Activated T-helper 2 cell treated with anti-CD3 and anti-CD28 coated beads, Interferon-gamma antibody, Interleukin-2, Interleukin-4, amounts not matched to agents 10 μg/mL and 5 μg/mL and 100 μg/mL, durations not matched to agents 14 hours and 24 hours and 36 hours (primary cell): ENCODE results near the gene SH2B2. TPM values are rescaled to one million over a fixed set of nuclear protein-coding genes. Genes with fewer than 3 reads are reported as not detected.

Experiments used
- DNase-seq: peaks from one replicate; pipeline ENCODE4 v3.0.0; 2021; ENCODE audit warnings: low spot score
- H3K27ac Mint-ChIP-seq: one replicate; pipeline ENCODE4 v1.8.0; 2021; ENCODE audit warnings: mixed read lengths
- H3K27me3 Mint-ChIP-seq: one replicate; pipeline ENCODE4 v1.8.0; 2021; ENCODE audit warnings: low read depth, mixed read lengths
- H3K36me3 Mint-ChIP-seq: one replicate; pipeline ENCODE4 v1.8.0; 2021; ENCODE audit warnings: low read depth, mixed read lengths
- H3K4me1 Mint-ChIP-seq: one replicate; pipeline ENCODE4 v1.8.0; 2021; ENCODE audit warnings: low read depth, mixed read lengths
- H3K4me3 Mint-ChIP-seq: one replicate; pipeline ENCODE4 v1.8.0; 2021; ENCODE audit warnings: low read depth, mild to moderate bottlenecking, moderate library complexity, mixed read lengths
- H3K9me3 Mint-ChIP-seq: one replicate; pipeline ENCODE4 v1.8.0; 2021; ENCODE audit warnings: mixed read lengths
- intact Hi-C: fragments of 100-400 bp; cut with micrococcal nuclease; formaldehyde crosslinking; loops from one replicate; pipeline ENCODE4 v1.15.1; 2023
- total RNA-seq: library from RNA; stranded (reverse); gene quantifications from 2 replicates; pipeline ENCODE4 v1.2.3, GENCODE V29; 2022

Gene SH2B2
- total RNA-seq, 1 donor from 2014 or later: 1.8 TPM

- no peak overlapping the region for H3K4me3 Mint-ChIP-seq
- H3K9me3 Mint-ChIP-seq: no peaks in the 10 kb centered on the region
- H3K4me1 Mint-ChIP-seq: peaks cover 5% of the 10 kb centered on the region
- H3K27ac Mint-ChIP-seq: no peak overlapping the region
- no peaks in the 10 kb centered on the region for H3K27me3 Mint-ChIP-seq
- intact Hi-C loops: no loop called here
- DNase-seq: no peak
- no peaks in the 10 kb centered on the region for H3K36me3 Mint-ChIP-seq
These were observed 31.2 kb upstream of the SH2B2 start for GRCh38 chr7:102255501-102255900.

- intact Hi-C loops: no loop called here
- Mint-ChIP-seq H3K4me3 (no peak overlapping the region), H3K27ac (no peak overlapping the region), H3K4me1 (peaks cover 5% of the 10 kb centered on the region), H3K9me3 (no peaks in the 10 kb centered on the region), H3K27me3 (no peaks in the 10 kb centered on the region), H3K36me3 (no peaks in the 10 kb centered on the region)
- no peak for DNase-seq
These were observed 30.8 kb upstream of the SH2B2 start for GRCh38 chr7:102255916-102256315.

- intact Hi-C loops: no loop called here
- Mint-ChIP-seq H3K9me3 (no peaks in the 10 kb centered on the region), H3K4me3 (no peak overlapping the region), H3K27me3 (no peaks in the 10 kb centered on the region), H3K36me3 (no peaks in the 10 kb centered on the region), H3K4me1 (no peaks in the 10 kb centered on the region), H3K27ac (no peak overlapping the region)
- DNase-seq: no peak
These were observed 28.5 kb upstream of the SH2B2 start for GRCh38 chr7:102258073-102258748.

- no peaks in the 10 kb centered on the region for H3K4me1 Mint-ChIP-seq
- intact Hi-C loops: no loop called here
These were observed 27.9 kb upstream of the SH2B2 start for GRCh38 chr7:102258749-102259107.

GRCh38 chr7:102260856-102261255, 25.8 kb upstream of the SH2B2 start:
- Mint-ChIP-seq H3K4me1 (no peaks in the 10 kb centered on the region), H3K4me3 (no peak overlapping the region), H3K9me3 (no peaks in the 10 kb centered on the region), H3K27ac (no peak overlapping the region), H3K27me3 (no peaks in the 10 kb centered on the region), H3K36me3 (no peaks in the 10 kb centered on the region)
- DNase-seq: no peak
- intact Hi-C loops: no loop called here

More at GRCh38 chr7:102258749-102259107, 27.9 kb upstream of the SH2B2 start:
- no peak overlapping the region for H3K27ac Mint-ChIP-seq
- H3K9me3 Mint-ChIP-seq: no peaks in the 10 kb centered on the region
- no peaks in the 10 kb centered on the region for H3K36me3 Mint-ChIP-seq
- no peaks in the 10 kb centered on the region for H3K27me3 Mint-ChIP-seq
- DNase-seq: no peak
- H3K4me3 Mint-ChIP-seq: no peak overlapping the region

GRCh38 chr7:102261451-102261850, 25.2 kb upstream of the SH2B2 start:
- intact Hi-C loops: no loop called here
- Mint-ChIP-seq H3K4me1 (no peaks in the 10 kb centered on the region), H3K4me3 (no peak overlapping the region), H3K27ac (no peak overlapping the region), H3K9me3 (no peaks in the 10 kb centered on the region), H3K27me3 (no peaks in the 10 kb centered on the region), H3K36me3 (no peaks in the 10 kb centered on the region)
- DNase-seq: no peak

- intact Hi-C loops: no loop called here
- no peak overlapping the region for H3K4me3 Mint-ChIP-seq
- H3K4me1 Mint-ChIP-seq: no peaks in the 10 kb centered on the region
- H3K27ac Mint-ChIP-seq: no peak overlapping the region
- no peaks in the 10 kb centered on the region for H3K36me3 Mint-ChIP-seq
- no peaks in the 10 kb centered on the region for H3K9me3 Mint-ChIP-seq
- DNase-seq: no peak
- no peaks in the 10 kb centered on the region for H3K27me3 Mint-ChIP-seq
These were observed 24.1 kb upstream of the SH2B2 start for GRCh38 chr7:102262546-102262945.

GRCh38 chr7:102264367-102264891, 22.2 kb upstream of the SH2B2 start:
- H3K27me3 Mint-ChIP-seq: no peaks in the 10 kb centered on the region
- no peak overlapping the region for H3K27ac Mint-ChIP-seq
- no peaks in the 10 kb centered on the region for H3K4me1 Mint-ChIP-seq
- H3K9me3 Mint-ChIP-seq: no peaks in the 10 kb centered on the region
- H3K36me3 Mint-ChIP-seq: no peaks in the 10 kb centered on the region
- intact Hi-C loops: no loop called here
- no peak for DNase-seq
- no peak overlapping the region for H3K4me3 Mint-ChIP-seq

- intact Hi-C loops: no loop called here
- H3K27ac Mint-ChIP-seq: no peak overlapping the region
- no peak overlapping the region for H3K4me3 Mint-ChIP-seq
- no peaks in the 10 kb centered on the region for H3K9me3 Mint-ChIP-seq
- H3K27me3 Mint-ChIP-seq: no peaks in the 10 kb centered on the region
- H3K4me1 Mint-ChIP-seq: no peaks in the 10 kb centered on the region
- H3K36me3 Mint-ChIP-seq: no peaks in the 10 kb centered on the region
- no peak for DNase-seq
These were observed 20.1 kb upstream of the SH2B2 start for GRCh38 chr7:102266541-102266940.

- intact Hi-C loops: no loop called here
- H3K9me3 Mint-ChIP-seq: no peaks in the 10 kb centered on the region
- no peak for DNase-seq
- H3K27me3 Mint-ChIP-seq: no peaks in the 10 kb centered on the region
- no peak overlapping the region for H3K27ac Mint-ChIP-seq
- H3K4me1 Mint-ChIP-seq: peaks cover 2% of the 10 kb centered on the region
- H3K4me3 Mint-ChIP-seq: no peak overlapping the region
- H3K36me3 Mint-ChIP-seq: no peaks in the 10 kb centered on the region
These were observed 18.0 kb upstream of the SH2B2 start for GRCh38 chr7:102268635-102269034.

GRCh38 chr7:102270178-102270887, 16.3 kb upstream of the SH2B2 start:
- Mint-ChIP-seq H3K4me1 (peaks cover 2% of the 10 kb centered on the region), H3K4me3 (no peak overlapping the region), H3K36me3 (no peaks in the 10 kb centered on the region), H3K9me3 (no peaks in the 10 kb centered on the region), H3K27me3 (no peaks in the 10 kb centered on the region), H3K27ac (no peak overlapping the region)
- DNase-seq: no peak
- intact Hi-C loops: no loop called here

GRCh38 chr7:102271158-102271798, 15.4 kb upstream of the SH2B2 start:
- no peak overlapping the region for H3K4me3 Mint-ChIP-seq

More at GRCh38 chr7:102271158-102271798, 15.4 kb upstream of the SH2B2 start:
- H3K9me3 Mint-ChIP-seq: no peaks in the 10 kb centered on the region
- no peak for DNase-seq
- H3K4me1 Mint-ChIP-seq: peaks cover 2% of the 10 kb centered on the region
- no peaks in the 10 kb centered on the region for H3K36me3 Mint-ChIP-seq
- H3K27me3 Mint-ChIP-seq: no peaks in the 10 kb centered on the region
- intact Hi-C loops: no loop called here
- H3K27ac Mint-ChIP-seq: no peak overlapping the region
